Tibial artery (tissue), 4 donors: ENCODE results near the gene OAF.
A peak's percentile ranks its signal among the peaks of the same experiment; 100 is the strongest.
"Not testable (repeated sequence)": the region's sequence is repeated elsewhere in the genome, so short reads cannot be mapped to it uniquely, and the experiment has no call there.

Experiments used
- DNase-seq, 2 donors: peaks; one replicate each; pipeline ENCODE4 v3.0.0-alpha.2; 2019
- H3K27ac ChIP-seq, 2 donors: fragments of 200-600 bp; sonication (generic) in 1 of 2; 1 replicate in 1 of 2; 2 replicates in 1 of 2; pipeline ENCODE4 v1.5.1; 2018 to 2019; ENCODE audit warnings: mild to moderate bottlenecking in 1 of 2
- H3K27me3 ChIP-seq, 2 donors: fragments of 200-600 bp; sonication (generic) in 1 of 2; one replicate each; pipeline versions ENCODE4 v1.5.1 to v1.6.0; 2016 to 2019
- H3K36me3 ChIP-seq, 3 donors: fragments of 200-600 bp; sonication (generic) in 2 of 3; one replicate each; pipeline ENCODE4 v1.5.1; 2016 to 2019; ENCODE audit warnings: mild to moderate bottlenecking in 2 of 3
- H3K4me1 ChIP-seq, 4 donors: fragments of 200-600 bp; sonication (generic) in 2 of 4; 1 replicate in 3 of 4; 2 replicates in 1 of 4; pipeline ENCODE4 v1.5.1; 2016 to 2019
- H3K4me3 ChIP-seq, 2 donors: fragments of 200-600 bp; sonication (generic) in 1 of 2; 1 replicate in 1 of 2; 2 replicates in 1 of 2; pipeline ENCODE4 v1.5.1; 2018 to 2019; ENCODE audit warnings: mild to moderate bottlenecking in 2 of 2
- H3K9me3 ChIP-seq, 3 donors: fragments of 200-600 bp; sonication (generic) in 1 of 3; one replicate each; pipeline ENCODE4 v1.5.1; 2016 to 2019
- CTCF ChIP-seq, 2 experiments: fragments of 200-600 bp in 1 of 2; fragments of 450-650 bp in 1 of 2; IDR thresholded peaks; one replicate each; pipeline ENCODE4 v1.5.1; 2017 to 2019; ENCODE audit warnings: antibody characterized with exemption in 2 of 2, mild to moderate bottlenecking in 1 of 2, moderate library complexity in 1 of 2
- intact Hi-C: fragments of 100-400 bp; cut with DNase I; formaldehyde crosslinking; loops from one replicate; pipeline ENCODE4 v1.15.0; 2023; ENCODE audit warnings: low total_unique reads

Gene OAF

GRCh38 chr11:120174866-120175265, 36.0 kb upstream of the OAF start:
- Histone ChIP-seq H3K4me3 (no peak overlapping the region), H3K4me1 (peaks cover 0 to 9% (median 3%) of the 10 kb centered on the region in 4 donors), H3K36me3 (no peaks in the 10 kb centered on the region), H3K27me3 (peaks cover 0 to 34% of the 10 kb centered on the region in 2 donors), H3K9me3 (no peaks in the 10 kb centered on the region), H3K27ac (no peak overlapping the region)
- intact Hi-C loops, result loop anchor here (5.0 kb wide), 1 partner anchor 127 kb away; no protein-coding TSS in a partner anchor
- peak in 1 of 2 donors; percentile 11 for DNase-seq
- TF ChIP-seq CTCF (IDR thresholded peaks at IDR 0.05), result no peak

GRCh38 chr11:120178561-120179056, 32.2 kb upstream of the OAF start:
- TF ChIP-seq CTCF (IDR thresholded peaks at IDR 0.05), result no peak
- DNase-seq, result no peak
- Histone ChIP-seq H3K27me3 (no peaks in the 10 kb centered on the region), H3K9me3 (no peaks in the 10 kb centered on the region), H3K27ac (no peak overlapping the region), H3K4me3 (no peak overlapping the region), H3K4me1 (peaks cover 0 to 7% (median 0%) of the 10 kb centered on the region in 4 donors), H3K36me3 (no peaks in the 10 kb centered on the region)
- intact Hi-C loops, result no loop called here

- Histone ChIP-seq H3K9me3 (no peaks in the 10 kb centered on the region), H3K4me3 (no peak overlapping the region), H3K36me3 (no peaks in the 10 kb centered on the region), H3K27me3 (peaks cover 0 to 2% of the 10 kb centered on the region in 2 donors), H3K4me1 (peaks cover 0 to 7% (median 0%) of the 10 kb centered on the region in 4 donors), H3K27ac (no peak overlapping the region)
- intact Hi-C loops, result no loop called here
- peak in 1 of 2 donors; percentile 53 for DNase-seq
- no peak for TF ChIP-seq CTCF (IDR thresholded peaks at IDR 0.05)
These were observed 31.7 kb upstream of the OAF start for GRCh38 chr11:120179057-120179672.

GRCh38 chr11:120180063-120180462, 30.8 kb upstream of the OAF start:
- H3K9me3 ChIP-seq, H3K4me1 ChIP-seq, H3K4me3 ChIP-seq, intact Hi-C loops, DNase-seq, H3K27me3 ChIP-seq, H3K27ac ChIP-seq, H3K36me3 ChIP-seq: not testable (repeated sequence)

- peaks cover 0 to 7% (median 0%) of the 10 kb centered on the region in 4 donors for H3K4me1 ChIP-seq
- no peak overlapping the region for H3K4me3 ChIP-seq
- intact Hi-C loops, result no loop called here
- no peaks in the 10 kb centered on the region for H3K9me3 ChIP-seq
- H3K27ac ChIP-seq, result no peak overlapping the region
- TF ChIP-seq CTCF (IDR thresholded peaks at IDR 0.05), result no peak
- no peaks in the 10 kb centered on the region for H3K36me3 ChIP-seq
- DNase-seq, result peak in 1 of 2 donors; percentile 48
- H3K27me3 ChIP-seq, result peaks cover 0 to 8% of the 10 kb centered on the region in 2 donors
These were observed 30.1 kb upstream of the OAF start for GRCh38 chr11:120180551-120181232.

- Histone ChIP-seq H3K36me3 (no peaks in the 10 kb centered on the region), H3K4me3 (no peak overlapping the region), H3K27me3 (peaks cover 0 to 8% of the 10 kb centered on the region in 2 donors), H3K4me1 (peaks cover 0 to 7% (median 0%) of the 10 kb centered on the region in 4 donors), H3K27ac (no peak overlapping the region), H3K9me3 (no peaks in the 10 kb centered on the region)
- intact Hi-C loops, result no loop called here
- peak in 1 of 2 donors; percentile 39 for DNase-seq
- no peak for TF ChIP-seq CTCF (IDR thresholded peaks at IDR 0.05)
These were observed 29.4 kb upstream of the OAF start for GRCh38 chr11:120181376-120181975.
